T-helper 2 cell treated with Interferon-gamma antibody and Interleukin-4, amounts not matched to agents 5 μg/mL and 100 μg/mL, for 36 hours (primary cell): ENCODE results near the gene SGK1.
"Not testable (repeated sequence)": the region's sequence is repeated elsewhere in the genome, so short reads cannot be mapped to it uniquely, and the experiment has no call there.

Experiments used
- DNase-seq: peaks from one replicate; pipeline ENCODE4 v3.0.0; 2021; ENCODE audit warnings: low spot score
- H3K27ac Mint-ChIP-seq: one replicate; pipeline ENCODE4 v1.8.0; 2021; ENCODE audit warnings: mild to moderate bottlenecking, mixed read lengths
- H3K27me3 Mint-ChIP-seq: one replicate; pipeline ENCODE4 v1.8.0; 2021; ENCODE audit warnings: low read depth, mixed read lengths
- H3K36me3 Mint-ChIP-seq: one replicate; pipeline ENCODE4 v1.8.0; 2021; ENCODE audit warnings: low read depth, mixed read lengths
- H3K4me1 Mint-ChIP-seq: one replicate; pipeline ENCODE4 v1.8.0; 2021; ENCODE audit warnings: low read depth, mixed read lengths
- H3K4me3 Mint-ChIP-seq: one replicate; pipeline ENCODE4 v1.8.0; 2022; ENCODE audit warnings: mild to moderate bottlenecking, moderate library complexity, mixed read lengths
- H3K9me3 Mint-ChIP-seq: one replicate; pipeline ENCODE4 v1.8.0; 2021; ENCODE audit warnings: mixed read lengths

The SGK1 gene

GRCh38 chr6:134230087-134230700 is 87.7 kb downstream of the SGK1 start:
- no peak overlapping the region for H3K27ac Mint-ChIP-seq
- no peaks in the 10 kb centered on the region for H3K27me3 Mint-ChIP-seq
- no peak overlapping the region for H3K4me3 Mint-ChIP-seq
- DNase-seq: no peak
- H3K4me1 Mint-ChIP-seq: peaks cover 7% of the 10 kb centered on the region
- H3K36me3 Mint-ChIP-seq: peaks cover 2% of the 10 kb centered on the region
- H3K9me3 Mint-ChIP-seq: no peaks in the 10 kb centered on the region

GRCh38 chr6:134229520-134229919 is 88.4 kb downstream of the SGK1 start:
- no peak overlapping the region for H3K4me3 Mint-ChIP-seq
- no peaks in the 10 kb centered on the region for H3K9me3 Mint-ChIP-seq
- no peak for DNase-seq
- H3K27me3 Mint-ChIP-seq: no peaks in the 10 kb centered on the region
- H3K4me1 Mint-ChIP-seq: peaks cover 2% of the 10 kb centered on the region
- no peak overlapping the region for H3K27ac Mint-ChIP-seq
- peaks cover 2% of the 10 kb centered on the region for H3K36me3 Mint-ChIP-seq

- H3K4me1 Mint-ChIP-seq: no peaks in the 10 kb centered on the region
- no peak overlapping the region for H3K27ac Mint-ChIP-seq
- no peaks in the 10 kb centered on the region for H3K27me3 Mint-ChIP-seq
- DNase-seq: no peak
- H3K4me3 Mint-ChIP-seq: no peak overlapping the region
- no peaks in the 10 kb centered on the region for H3K9me3 Mint-ChIP-seq
- no peaks in the 10 kb centered on the region for H3K36me3 Mint-ChIP-seq
These were observed 94.0 kb downstream of the SGK1 start for GRCh38 chr6:134223796-134224420.

- no peak overlapping the region for H3K4me3 Mint-ChIP-seq
- H3K36me3 Mint-ChIP-seq: no peaks in the 10 kb centered on the region
- no peaks in the 10 kb centered on the region for H3K27me3 Mint-ChIP-seq
- no peak overlapping the region for H3K27ac Mint-ChIP-seq
- no peaks in the 10 kb centered on the region for H3K9me3 Mint-ChIP-seq
- no peak for DNase-seq
- no peaks in the 10 kb centered on the region for H3K4me1 Mint-ChIP-seq
These were observed 96.7 kb downstream of the SGK1 start for GRCh38 chr6:134221250-134221649.

- Mint-ChIP-seq H3K9me3 (no peaks in the 10 kb centered on the region), H3K4me3 (no peak overlapping the region), H3K36me3 (no peaks in the 10 kb centered on the region), H3K27me3 (no peaks in the 10 kb centered on the region), H3K27ac (no peak overlapping the region), H3K4me1 (no peaks in the 10 kb centered on the region)
- DNase-seq: no peak
These were observed 100.1 kb downstream of the SGK1 start for GRCh38 chr6:134217798-134218140.

- H3K27me3 Mint-ChIP-seq: no peaks in the 10 kb centered on the region
- DNase-seq: no peak
- H3K4me3 Mint-ChIP-seq: no peak overlapping the region
- H3K27ac Mint-ChIP-seq: no peak overlapping the region
- H3K9me3 Mint-ChIP-seq: no peaks in the 10 kb centered on the region
- H3K36me3 Mint-ChIP-seq: no peaks in the 10 kb centered on the region
- H3K4me1 Mint-ChIP-seq: no peaks in the 10 kb centered on the region
These were observed 100.7 kb downstream of the SGK1 start for GRCh38 chr6:134217105-134217797.

GRCh38 chr6:134216301-134217010 is 101.5 kb downstream of the SGK1 start:
- H3K27me3 Mint-ChIP-seq: no peaks in the 10 kb centered on the region
- H3K4me3 Mint-ChIP-seq: no peak overlapping the region
- no peaks in the 10 kb centered on the region for H3K36me3 Mint-ChIP-seq
- no peaks in the 10 kb centered on the region for H3K4me1 Mint-ChIP-seq
- no peak overlapping the region for H3K27ac Mint-ChIP-seq
- H3K9me3 Mint-ChIP-seq: no peaks in the 10 kb centered on the region
- DNase-seq: no peak

- H3K4me3 Mint-ChIP-seq, H3K4me1 Mint-ChIP-seq, H3K9me3 Mint-ChIP-seq, H3K27ac Mint-ChIP-seq, DNase-seq, H3K36me3 Mint-ChIP-seq, H3K27me3 Mint-ChIP-seq: not testable (repeated sequence)
These were observed 104.5 kb downstream of the SGK1 start for GRCh38 chr6:134213410-134213809.

GRCh38 chr6:134211297-134211696 is 106.6 kb downstream of the SGK1 start:
- DNase-seq: no peak
- H3K36me3 Mint-ChIP-seq: no peaks in the 10 kb centered on the region
- H3K27ac Mint-ChIP-seq: no peak overlapping the region
- H3K4me3 Mint-ChIP-seq: no peak overlapping the region
- H3K9me3 Mint-ChIP-seq: no peaks in the 10 kb centered on the region
- H3K4me1 Mint-ChIP-seq: no peaks in the 10 kb centered on the region
- H3K27me3 Mint-ChIP-seq: no peaks in the 10 kb centered on the region

GRCh38 chr6:134207421-134207820 is 110.5 kb downstream of the SGK1 start:
- Mint-ChIP-seq H3K4me1 (peaks cover 5% of the 10 kb centered on the region), H3K27me3 (no peaks in the 10 kb centered on the region), H3K27ac (no peak overlapping the region), H3K36me3 (peaks cover 4% of the 10 kb centered on the region), H3K9me3 (peaks cover 12% of the 10 kb centered on the region), H3K4me3 (no peak overlapping the region)
- no peak for DNase-seq

- Mint-ChIP-seq H3K27me3 (no peaks in the 10 kb centered on the region), H3K36me3 (peaks cover 5% of the 10 kb centered on the region), H3K27ac (no peak overlapping the region), H3K9me3 (peaks cover 12% of the 10 kb centered on the region), H3K4me3 (no peak overlapping the region), H3K4me1 (peaks cover 5% of the 10 kb centered on the region)
- DNase-seq: no peak
These were observed 112.5 kb downstream of the SGK1 start for GRCh38 chr6:134205366-134205765.

- H3K27ac Mint-ChIP-seq, DNase-seq, H3K36me3 Mint-ChIP-seq, H3K4me3 Mint-ChIP-seq, H3K4me1 Mint-ChIP-seq, H3K27me3 Mint-ChIP-seq: not testable (repeated sequence)
- H3K9me3 Mint-ChIP-seq: peaks cover 12% of the 10 kb centered on the region
These were observed 113.2 kb downstream of the SGK1 start for GRCh38 chr6:134204759-134205158.

- H3K4me1 Mint-ChIP-seq: peaks cover 12% of the 10 kb centered on the region
- no peak for DNase-seq
- peaks cover 5% of the 10 kb centered on the region for H3K36me3 Mint-ChIP-seq
These were observed 113.9 kb downstream of the SGK1 start for GRCh38 chr6:134204031-134204430.

GRCh38 chr6:134201716-134202115 is 116.2 kb downstream of the SGK1 start:
- Mint-ChIP-seq H3K27me3 (no peaks in the 10 kb centered on the region), H3K36me3 (peaks cover 7% of the 10 kb centered on the region), H3K4me3 (no peak overlapping the region), H3K9me3 (peaks cover 12% of the 10 kb centered on the region), H3K4me1 (peaks cover 20% of the 10 kb centered on the region), H3K27ac (no peak overlapping the region)
- DNase-seq: no peak

More at GRCh38 chr6:134204031-134204430, 113.9 kb downstream of the SGK1 start:
- H3K9me3 Mint-ChIP-seq: peaks cover 12% of the 10 kb centered on the region
- no peaks in the 10 kb centered on the region for H3K27me3 Mint-ChIP-seq
- H3K4me3 Mint-ChIP-seq: no peak overlapping the region
- no peak overlapping the region for H3K27ac Mint-ChIP-seq
